Activated T-cell treated with anti-CD3 and anti-CD28 coated beads for 4 hours (primary cell): ENCODE data around the gene LRRC26.
A peak's percentile ranks its signal among the peaks of the same experiment; 100 is the strongest.

ENCODE experiments used
- DNase-seq: peaks from one replicate; pipeline ENCODE4 v3.0.0-alpha.2; 2020

LRRC26 gene

GRCh38 chr9:137169896-137170358, at the start of gene LRRC26:
LRRC26 (minus strand) TSS chr9:137170051; CDS start chr9:137169943, 108 bp downstream.
- no peak for DNase-seq

GRCh38 chr9:137218754-137219271, 49.0 kb upstream of the LRRC26 start:
- DNase-seq, result no peak

- DNase-seq, result no peak
Observed at GRCh38 chr9:137218212-137218753, 48.4 kb upstream of the LRRC26 start.

- no peak for DNase-seq
Observed at GRCh38 chr9:137217276-137218211, 47.7 kb upstream of the LRRC26 start.

- no peak for DNase-seq
Observed at GRCh38 chr9:137216188-137216965, 46.5 kb upstream of the LRRC26 start.

GRCh38 chr9:137215196-137215986, 45.5 kb upstream of the LRRC26 start:
- DNase-seq, result no peak

- DNase-seq, result no peak
Observed at GRCh38 chr9:137214620-137215019, 44.8 kb upstream of the LRRC26 start.

- no peak for DNase-seq
Observed at GRCh38 chr9:137213160-137214060, 43.6 kb upstream of the LRRC26 start.

GRCh38 chr9:137212520-137212919, 42.7 kb upstream of the LRRC26 start:
- DNase-seq, result no peak

- DNase-seq, result no peak
Observed at GRCh38 chr9:137211532-137211931, 41.7 kb upstream of the LRRC26 start.

- DNase-seq, result no peak
Observed at GRCh38 chr9:137206602-137207001, 36.8 kb upstream of the LRRC26 start.

- peak; percentile 93 for DNase-seq
Observed at GRCh38 chr9:137205126-137206069, 35.5 kb upstream of the LRRC26 start, which contains the start of the genes NDOR1 and TMEM203. NDOR1 (plus strand) TSS chr9:137205700; CDS start chr9:137205778, 78 bp downstream. TMEM203 (minus strand) TSS chr9:137205648; CDS start chr9:137205414, 234 bp downstream.

- DNase-seq, result no peak
Observed at GRCh38 chr9:137204731-137205125, 34.9 kb upstream of the LRRC26 start.

GRCh38 chr9:137202966-137203365, 33.1 kb upstream of the LRRC26 start:
- no peak for DNase-seq

GRCh38 chr9:137201205-137201868, 31.5 kb upstream of the LRRC26 start:
- no peak for DNase-seq

GRCh38 chr9:137200311-137201204, 30.7 kb upstream of the LRRC26 start, which contains the start of gene TPRN:
TPRN (minus strand) TSS chr9:137200741; CDS start chr9:137200711, 30 bp downstream.
- DNase-seq, result peak; percentile 96

GRCh38 chr9:137199411-137200121, 29.7 kb upstream of the LRRC26 start:
- DNase-seq, result no peak
